ENCODE measurements around the gene PPM1D. TPM values are rescaled to one million over a fixed set of nuclear protein-coding genes. Genes with fewer than 3 reads are reported as not detected.
A peak's percentile ranks its signal among the peaks of the same experiment; 100 is the strongest.

Gene PPM1D
- total RNA-seq, 4 donors from 2014 or later = 11.3 to 19.5 (median 15.2) TPM

GRCh38 chr17:60629120-60629519 lies 29.1 kb downstream of the PPM1D start:
- Histone ChIP-seq H3K36me3 (peaks cover 0 to 5% of the 10 kb centered on the region in 2 donors), H3K27me3 (no peaks in the 10 kb centered on the region), H3K9me3 (no peaks in the 10 kb centered on the region), H3K4me1 (peaks cover 0 to 3% of the 10 kb centered on the region in 2 donors), H3K27ac (no peak overlapping the region), H3K4me3 (replicated peaks in 1 of 3) (no peak overlapping the region)
- WGBS, 2 donors = 92 to 94% methylated on average over 2 of the region's 2 CpGs
- DNase-seq = no peak
- TF ChIP-seq POLR2A (IDR thresholded peaks at IDR 0.05) = no peak
- TF ChIP-seq, protein P1, sequence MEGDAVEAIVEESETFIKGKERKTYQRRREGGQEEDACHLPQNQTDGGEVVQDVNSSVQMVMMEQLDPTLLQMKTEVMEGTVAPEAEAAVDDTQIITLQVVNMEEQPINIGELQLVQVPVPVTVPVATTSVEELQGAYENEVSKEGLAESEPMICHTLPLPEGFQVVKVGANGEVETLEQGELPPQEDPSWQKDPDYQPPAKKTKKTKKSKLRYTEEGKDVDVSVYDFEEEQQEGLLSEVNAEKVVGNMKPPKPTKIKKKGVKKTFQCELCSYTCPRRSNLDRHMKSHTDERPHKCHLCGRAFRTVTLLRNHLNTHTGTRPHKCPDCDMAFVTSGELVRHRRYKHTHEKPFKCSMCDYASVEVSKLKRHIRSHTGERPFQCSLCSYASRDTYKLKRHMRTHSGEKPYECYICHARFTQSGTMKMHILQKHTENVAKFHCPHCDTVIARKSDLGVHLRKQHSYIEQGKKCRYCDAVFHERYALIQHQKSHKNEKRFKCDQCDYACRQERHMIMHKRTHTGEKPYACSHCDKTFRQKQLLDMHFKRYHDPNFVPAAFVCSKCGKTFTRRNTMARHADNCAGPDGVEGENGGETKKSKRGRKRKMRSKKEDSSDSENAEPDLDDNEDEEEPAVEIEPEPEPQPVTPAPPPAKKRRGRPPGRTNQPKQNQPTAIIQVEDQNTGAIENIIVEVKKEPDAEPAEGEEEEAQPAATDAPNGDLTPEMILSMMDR (IDR thresholded peaks at IDR 0.05) = no peak
- intact Hi-C loops (cut with DNase I) = no loop called here

- 71% methylated on average over 5 of the region's 5 CpGs for WGBS, 2 donors
- no peak overlapping the region for H3K27ac ChIP-seq
- intact Hi-C loops (cut with DNase I) = no loop called here
- no peaks in the 10 kb centered on the region for H3K27me3 ChIP-seq
- peak in 1 of 2 donors; percentile 21 for DNase-seq
- H3K4me3 ChIP-seq (replicated peaks in 1 of 3) = no peak overlapping the region
- TF ChIP-seq, protein P1 (IDR thresholded peaks at IDR 0.05) = no peak
- TF ChIP-seq POLR2A (IDR thresholded peaks at IDR 0.05) = no peak
- H3K4me1 ChIP-seq = peaks cover 0 to 3% of the 10 kb centered on the region in 2 donors
- peaks cover 0 to 8% of the 10 kb centered on the region in 2 donors for H3K36me3 ChIP-seq
- H3K9me3 ChIP-seq = no peaks in the 10 kb centered on the region
These were observed 30.4 kb downstream of the PPM1D start for GRCh38 chr17:60630352-60630751.

GRCh38 chr17:60631119-60631518 lies 31.1 kb downstream of the PPM1D start:
- H3K27ac ChIP-seq = no peak overlapping the region
- WGBS, 2 donors = 96 to 98% methylated on average over 6 of the region's 6 CpGs

DNA sequence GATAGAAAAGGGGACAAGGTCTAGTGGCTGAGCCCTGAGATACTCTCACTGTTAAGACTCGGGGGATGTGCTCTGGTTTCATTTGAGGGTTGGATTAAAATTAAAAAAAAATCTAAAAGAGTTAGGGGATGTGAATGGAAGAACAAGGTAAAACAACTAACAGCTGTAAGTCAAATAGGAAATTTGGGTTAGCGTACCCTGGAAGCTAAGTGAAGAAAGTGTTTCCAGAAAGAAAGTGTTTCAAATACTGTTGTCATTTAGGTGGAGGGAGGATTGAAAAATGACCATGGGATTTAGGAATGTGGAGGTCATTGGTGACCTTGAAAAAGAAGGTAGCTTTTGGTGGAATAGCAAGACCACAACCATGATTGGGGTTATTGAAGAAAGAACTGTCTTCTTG lies 37.7 kb downstream of the PPM1D start:
- H3K36me3 ChIP-seq = peaks cover 8% of the 10 kb centered on the region in 2 donors
- no peak overlapping the region for H3K27ac ChIP-seq
- H3K9me3 ChIP-seq = no peaks in the 10 kb centered on the region
- H3K27me3 ChIP-seq = no peaks in the 10 kb centered on the region
- H3K4me1 ChIP-seq = peaks cover 0 to 6% of the 10 kb centered on the region in 2 donors
- intact Hi-C loops (cut with DNase I) = loop anchor here (5.0 kb wide), 1 partner anchor 165 kb away; no protein-coding TSS in a partner anchor
- no peak for TF ChIP-seq POLR2A (IDR thresholded peaks at IDR 0.05)
- WGBS, 2 donors = 86 to 90% methylated on average over 2 of the region's 2 CpGs
- DNase-seq = no peak
- H3K4me3 ChIP-seq (replicated peaks in 1 of 3) = no peak overlapping the region

More at GRCh38 chr17:60631119-60631518, 31.1 kb downstream of the PPM1D start:
- intact Hi-C loops (cut with DNase I) = no loop called here
- no peak for DNase-seq
- H3K4me1 ChIP-seq = peaks cover 0 to 3% of the 10 kb centered on the region in 2 donors
- H3K36me3 ChIP-seq = peaks cover 6 to 8% of the 10 kb centered on the region in 2 donors
- H3K9me3 ChIP-seq = no peaks in the 10 kb centered on the region
- H3K27me3 ChIP-seq = no peaks in the 10 kb centered on the region
- H3K4me3 ChIP-seq (replicated peaks in 1 of 3) = no peak overlapping the region
- no peak for TF ChIP-seq POLR2A (IDR thresholded peaks at IDR 0.05)
- TF ChIP-seq, protein P1 (IDR thresholded peaks at IDR 0.05) = no peak

DNA sequence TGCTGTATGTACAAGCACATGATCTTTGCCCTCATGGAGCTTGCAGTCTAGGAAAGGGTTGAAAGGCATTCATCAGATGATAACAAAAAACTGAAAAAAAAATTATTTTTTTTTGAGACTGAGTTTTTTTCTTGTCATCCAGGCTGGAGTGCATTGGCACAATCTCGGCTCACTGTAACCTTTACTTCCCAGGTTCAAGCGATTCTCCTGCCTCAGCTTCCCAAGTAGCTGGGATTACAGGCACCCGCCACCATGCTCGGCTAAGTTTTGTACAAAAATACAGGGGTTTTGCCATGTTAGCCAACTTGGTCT lies 39.0 kb downstream of the PPM1D start:
- Histone ChIP-seq H3K27me3 (no peaks in the 10 kb centered on the region), H3K4me1 (peaks cover 0 to 6% of the 10 kb centered on the region in 2 donors), H3K9me3 (no peaks in the 10 kb centered on the region), H3K27ac (no peak overlapping the region), H3K4me3 (replicated peaks in 1 of 3) (no peak overlapping the region), H3K36me3 (peaks cover 8% of the 10 kb centered on the region in 2 donors)
- intact Hi-C loops (cut with DNase I) = loop anchor here (5.0 kb wide), 1 partner anchor 167 kb away; no protein-coding TSS in a partner anchor
- 75 to 81% methylated on average over 4 of the region's 4 CpGs for WGBS, 2 donors
- no peak for TF ChIP-seq POLR2A (IDR thresholded peaks at IDR 0.05)
- TF ChIP-seq, protein P1 (IDR thresholded peaks at IDR 0.05) = no peak
- DNase-seq = no peak

Measured in thyroid gland (tissue), 4 donors.